HG03575 (cell line): Measurements from ENCODE around the gene PPP1R7.

Source experiments
- ATAC-seq: cut with Tn5 transposase; IDR thresholded peaks from one replicate; pipeline ENCODE4 v1.9.1; 2021; ENCODE audit not compliant: unreplicated experiment, insufficient number of reproducible peaks, low FRiP score; ENCODE audit errors: extremely low read depth

Gene PPP1R7

GRCh38 chr2:241118737-241119505 lies 31.3 kb upstream of the PPP1R7 start:
- ATAC-seq = no peak

GRCh38 chr2:241120440-241120839 lies 29.8 kb upstream of the PPP1R7 start:
- no peak for ATAC-seq

- no peak for ATAC-seq
Measured at GRCh38 chr2:241121008-241121407, 29.3 kb upstream of the PPP1R7 start.

GRCh38 chr2:241122376-241123002 lies 27.8 kb upstream of the PPP1R7 start:
- no peak for ATAC-seq

GRCh38 chr2:241123816-241124536 lies 26.3 kb upstream of the PPP1R7 start:
- no peak for ATAC-seq

GRCh38 chr2:241125626-241126025 lies 24.6 kb upstream of the PPP1R7 start:
- ATAC-seq = no peak

GRCh38 chr2:241126201-241126611 lies 24.1 kb upstream of the PPP1R7 start:
- ATAC-seq = no peak

GRCh38 chr2:241126771-241127202 lies 23.5 kb upstream of the PPP1R7 start:
- no peak for ATAC-seq

GRCh38 chr2:241128266-241128665 lies 22.0 kb upstream of the PPP1R7 start:
- ATAC-seq = no peak

GRCh38 chr2:241129086-241129871 lies 21.0 kb upstream of the PPP1R7 start:
- ATAC-seq = no peak

GRCh38 chr2:241130316-241130715 lies 20.0 kb upstream of the PPP1R7 start:
- ATAC-seq = no peak

GRCh38 chr2:241131531-241131930 lies 18.7 kb upstream of the PPP1R7 start:
- ATAC-seq = no peak

- no peak for ATAC-seq
Measured at GRCh38 chr2:241132538-241133435, 17.5 kb upstream of the PPP1R7 start.

- no peak for ATAC-seq
Measured at GRCh38 chr2:241133436-241133820, 16.8 kb upstream of the PPP1R7 start.

GRCh38 chr2:241134711-241135110 lies 15.6 kb upstream of the PPP1R7 start:
- no peak for ATAC-seq

- no peak for ATAC-seq
Measured at GRCh38 chr2:241135737-241136136, 14.5 kb upstream of the PPP1R7 start.

- no peak for ATAC-seq
Measured at GRCh38 chr2:241136191-241136590, 14.1 kb upstream of the PPP1R7 start.

GRCh38 chr2:241136661-241137260 lies 13.5 kb upstream of the PPP1R7 start:
- no peak for ATAC-seq
